ENCODE measurements around the gene PFKM.

Gene PFKM

GRCh38 chr12:48119078-48119833 lies at the start of gene PFKM:
Gene PFKM (plus strand): TSS chr12:48119364. CDS start chr12:48122775, 3,411 bp downstream.
- peaks cover 11% of the 10 kb centered on the region; the same call in 1 of the 2 replicates for H3K27me3 ChIP-seq (ENCODE audit: low read depth)
- in situ Hi-C loops (cut with MboI; ENCODE audit: low sequenced_read_pairs) = no loop called here
- no peaks in the 10 kb centered on the region for H3K9me3 ChIP-seq
- H3K4me1 ChIP-seq = peaks cover 29% of the 10 kb centered on the region
- H3K36me3 ChIP-seq (replicated peaks) = peaks cover 16% of the 10 kb centered on the region
- H3K4me3 ChIP-seq = peak within 1 kb of the TSS; percentile 68
- DNase-seq (ENCODE audit: low spot score in 2 of 2) = peak; percentile 97 to 98

GRCh38 chr12:48070033-48070432 lies 49.1 kb upstream of the PFKM start:
- peaks cover 52% of the 10 kb centered on the region for H3K36me3 ChIP-seq (replicated peaks)

GRCh38 chr12:48070731-48071130 lies 48.4 kb upstream of the PFKM start:
- Histone ChIP-seq H3K36me3 (replicated peaks) (peaks cover 48% of the 10 kb centered on the region), H3K9me3 (no peaks in the 10 kb centered on the region), H3K27me3 (ENCODE audit: low read depth) (no peaks in the 10 kb centered on the region), H3K4me1 (no peaks in the 10 kb centered on the region), H3K4me3 (no peak overlapping the region)
- in situ Hi-C loops (cut with MboI; ENCODE audit: low sequenced_read_pairs) = no loop called here
- no peak for DNase-seq (ENCODE audit: low spot score in 2 of 2)

More at GRCh38 chr12:48070033-48070432, 49.1 kb upstream of the PFKM start:
- Histone ChIP-seq H3K9me3 (no peaks in the 10 kb centered on the region), H3K27me3 (ENCODE audit: low read depth) (no peaks in the 10 kb centered on the region), H3K4me3 (no peak overlapping the region), H3K4me1 (no peaks in the 10 kb centered on the region)
- DNase-seq (ENCODE audit: low spot score in 2 of 2) = no peak
- in situ Hi-C loops (cut with MboI; ENCODE audit: low sequenced_read_pairs) = no loop called here

- DNase-seq (ENCODE audit: low spot score in 2 of 2) = no peak
- in situ Hi-C loops (cut with MboI; ENCODE audit: low sequenced_read_pairs) = no loop called here
- H3K27me3 ChIP-seq (ENCODE audit: low read depth) = no peaks in the 10 kb centered on the region
- no peaks in the 10 kb centered on the region for H3K4me1 ChIP-seq
- H3K36me3 ChIP-seq (replicated peaks) = peaks cover 48% of the 10 kb centered on the region
- no peaks in the 10 kb centered on the region for H3K9me3 ChIP-seq
- H3K4me3 ChIP-seq = no peak overlapping the region
These were observed 47.4 kb upstream of the PFKM start for GRCh38 chr12:48071808-48072207.

- H3K36me3 ChIP-seq (replicated peaks) = peaks cover 48% of the 10 kb centered on the region
- no peak overlapping the region for H3K4me3 ChIP-seq
- DNase-seq (ENCODE audit: low spot score in 2 of 2) = no peak
- H3K4me1 ChIP-seq = no peaks in the 10 kb centered on the region
- no peaks in the 10 kb centered on the region for H3K9me3 ChIP-seq
- in situ Hi-C loops (cut with MboI; ENCODE audit: low sequenced_read_pairs) = no loop called here
- no peaks in the 10 kb centered on the region for H3K27me3 ChIP-seq (ENCODE audit: low read depth)
These were observed 46.9 kb upstream of the PFKM start for GRCh38 chr12:48072266-48072665.

GRCh38 chr12:48074266-48074665 lies 44.9 kb upstream of the PFKM start:
- Histone ChIP-seq H3K27me3 (ENCODE audit: low read depth) (no peaks in the 10 kb centered on the region), H3K4me1 (no peaks in the 10 kb centered on the region), H3K4me3 (no peak overlapping the region), H3K36me3 (replicated peaks) (peaks cover 51% of the 10 kb centered on the region), H3K9me3 (no peaks in the 10 kb centered on the region)
- no peak for DNase-seq (ENCODE audit: low spot score in 2 of 2)
- in situ Hi-C loops (cut with MboI; ENCODE audit: low sequenced_read_pairs) = no loop called here

GRCh38 chr12:48075832-48076231 lies 43.3 kb upstream of the PFKM start:
- Histone ChIP-seq H3K4me3 (no peak overlapping the region), H3K4me1 (no peaks in the 10 kb centered on the region), H3K27me3 (ENCODE audit: low read depth) (no peaks in the 10 kb centered on the region), H3K36me3 (replicated peaks) (peaks cover 39% of the 10 kb centered on the region), H3K9me3 (no peaks in the 10 kb centered on the region)
- DNase-seq (ENCODE audit: low spot score in 2 of 2) = no peak
- in situ Hi-C loops (cut with MboI; ENCODE audit: low sequenced_read_pairs) = no loop called here

- no peaks in the 10 kb centered on the region for H3K27me3 ChIP-seq (ENCODE audit: low read depth)
- no peaks in the 10 kb centered on the region for H3K4me1 ChIP-seq
- no peak overlapping the region for H3K4me3 ChIP-seq
- H3K9me3 ChIP-seq = no peaks in the 10 kb centered on the region
- in situ Hi-C loops (cut with MboI; ENCODE audit: low sequenced_read_pairs) = no loop called here
- no peak for DNase-seq (ENCODE audit: low spot score in 2 of 2)
- peaks cover 27% of the 10 kb centered on the region for H3K36me3 ChIP-seq (replicated peaks)
These were observed 42.1 kb upstream of the PFKM start for GRCh38 chr12:48077111-48077510.

GRCh38 chr12:48078901-48079300 lies 40.3 kb upstream of the PFKM start:
- in situ Hi-C loops (cut with MboI; ENCODE audit: low sequenced_read_pairs) = no loop called here
- H3K27me3 ChIP-seq (ENCODE audit: low read depth) = no peaks in the 10 kb centered on the region
- no peak overlapping the region for H3K4me3 ChIP-seq
- peaks cover 27% of the 10 kb centered on the region for H3K36me3 ChIP-seq (replicated peaks)
- DNase-seq (ENCODE audit: low spot score in 2 of 2) = no peak
- H3K9me3 ChIP-seq = no peaks in the 10 kb centered on the region
- no peaks in the 10 kb centered on the region for H3K4me1 ChIP-seq

GRCh38 chr12:48080285-48080684 lies 38.9 kb upstream of the PFKM start:
- no peaks in the 10 kb centered on the region for H3K27me3 ChIP-seq (ENCODE audit: low read depth)
- H3K36me3 ChIP-seq (replicated peaks) = peaks cover 23% of the 10 kb centered on the region
- no peaks in the 10 kb centered on the region for H3K9me3 ChIP-seq
- DNase-seq (ENCODE audit: low spot score in 2 of 2) = no peak
- no peak overlapping the region for H3K4me3 ChIP-seq
- H3K4me1 ChIP-seq = no peaks in the 10 kb centered on the region
- in situ Hi-C loops (cut with MboI; ENCODE audit: low sequenced_read_pairs) = no loop called here

GRCh38 chr12:48080821-48081220 lies 38.3 kb upstream of the PFKM start:
- H3K9me3 ChIP-seq = no peaks in the 10 kb centered on the region
- H3K4me3 ChIP-seq = no peak overlapping the region
- DNase-seq (ENCODE audit: low spot score in 2 of 2) = no peak
- H3K4me1 ChIP-seq = no peaks in the 10 kb centered on the region
- in situ Hi-C loops (cut with MboI; ENCODE audit: low sequenced_read_pairs) = no loop called here
- peaks cover 23% of the 10 kb centered on the region for H3K36me3 ChIP-seq (replicated peaks)
- H3K27me3 ChIP-seq (ENCODE audit: low read depth) = no peaks in the 10 kb centered on the region

- no peaks in the 10 kb centered on the region for H3K9me3 ChIP-seq
- no peak overlapping the region for H3K4me3 ChIP-seq
- peaks cover 42% of the 10 kb centered on the region for H3K36me3 ChIP-seq (replicated peaks)
- H3K4me1 ChIP-seq = no peaks in the 10 kb centered on the region
- peak in 1 of 2 experiments; percentile 23 for DNase-seq (ENCODE audit: low spot score in 2 of 2)
- in situ Hi-C loops (cut with MboI; ENCODE audit: low sequenced_read_pairs) = no loop called here
- H3K27me3 ChIP-seq (ENCODE audit: low read depth) = no peaks in the 10 kb centered on the region
These were observed 35.1 kb upstream of the PFKM start for GRCh38 chr12:48084066-48084465.

- in situ Hi-C loops (cut with MboI; ENCODE audit: low sequenced_read_pairs) = no loop called here
- no peak for DNase-seq (ENCODE audit: low spot score in 2 of 2)
- peaks cover 48% of the 10 kb centered on the region for H3K36me3 ChIP-seq (replicated peaks)
These were observed 34.2 kb upstream of the PFKM start for GRCh38 chr12:48084841-48085460.

GRCh38 chr12:48086327-48086726 lies 32.8 kb upstream of the PFKM start:
- no peak for DNase-seq (ENCODE audit: low spot score in 2 of 2)
- peaks cover 51% of the 10 kb centered on the region for H3K36me3 ChIP-seq (replicated peaks)
- H3K4me1 ChIP-seq = no peaks in the 10 kb centered on the region
- H3K27me3 ChIP-seq (ENCODE audit: low read depth) = no peaks in the 10 kb centered on the region
- in situ Hi-C loops (cut with MboI; ENCODE audit: low sequenced_read_pairs) = no loop called here
- no peak overlapping the region for H3K4me3 ChIP-seq
- H3K9me3 ChIP-seq = no peaks in the 10 kb centered on the region

More at GRCh38 chr12:48084841-48085460, 34.2 kb upstream of the PFKM start:
- no peaks in the 10 kb centered on the region for H3K9me3 ChIP-seq
- no peak overlapping the region for H3K4me3 ChIP-seq
- H3K4me1 ChIP-seq = no peaks in the 10 kb centered on the region
- no peaks in the 10 kb centered on the region for H3K27me3 ChIP-seq (ENCODE audit: low read depth)
